Panc1 (cell line): ENCODE data around the gene STC2. TPM values are rescaled to one million over a fixed set of nuclear protein-coding genes. Genes with fewer than 3 reads are reported as not detected.

Source experiments
- ATAC-seq: fragments of 200-7000 bp; cut with Tn5 transposase; 2 replicates; pipeline ENCODE4 v1.9.1; 2020; ENCODE audit warnings: mild to moderate bottlenecking, moderate library complexity
- BruUV-seq: library from RNA; stranded (reverse); fragments of 400-500 nt; replicated peaks from 2 replicates; lab custom pipeline; 2021; lab: Mats Ljungman, UMichigan
- CTCF ChIA-PET: fragments of 300-600 bp; sonication (Branson Sonifier 250); formaldehyde crosslinking; loops from one replicate; lab custom pipeline; 2022; ENCODE audit warnings: antibody characterized with exemption; lab: Charles Lee
- POLR2A ChIA-PET: fragments of 300-600 bp; sonication (Branson Sonifier 250); formaldehyde crosslinking; loops from one replicate; lab custom pipeline; 2022; ENCODE audit warnings: antibody characterized with exemption; lab: Charles Lee
- DNase-seq: peaks from one replicate; pipeline ENCODE4 v3.0.0-alpha.2; 2010; ENCODE audit warnings: low read depth, low spot score
- H3K27ac ChIP-seq: 2 replicates; pipeline ENCODE4 v1.5.1; 2011; ENCODE audit warnings: mild to moderate bottlenecking, low read length, inconsistent platforms
- H3K27me3 ChIP-seq: fragments of 200-500 bp; sonication (Bioruptor generic); 2 replicates; pipeline ENCODE4 v1.6.0; 2014; ENCODE audit warnings: low read length, inconsistent platforms; ENCODE audit not compliant: control insufficient read depth, insufficient read depth
- H3K36me3 ChIP-seq: fragments of 200-500 bp; sonication (Bioruptor generic); 2 replicates; pipeline ENCODE4 v1.5.1; 2014; ENCODE audit warnings: inconsistent platforms, mild to moderate bottlenecking, low read length, moderate library complexity; ENCODE audit not compliant: control insufficient read depth, insufficient read depth
- H3K4me1 ChIP-seq: 2 replicates; pipeline ENCODE4 v1.5.1; 2011; ENCODE audit warnings: inconsistent platforms, mild to moderate bottlenecking, low read length, moderate library complexity; ENCODE audit not compliant: control insufficient read depth, insufficient read depth
- H3K4me3 ChIP-seq, 2 experiments: 2 replicates each; pipeline ENCODE4 v1.5.1; 2011 to 2012; ENCODE audit warnings: low read depth in 2 of 2, low read length in 2 of 2, mild to moderate bottlenecking in 2 of 2, inconsistent platforms in 1 of 2, moderate library complexity in 1 of 2
- H3K9me3 ChIP-seq: fragments of 200-500 bp; sonication (Bioruptor generic); 2 replicates; pipeline ENCODE4 v1.5.1; 2014; ENCODE audit warnings: low read depth, mild to moderate bottlenecking, inconsistent platforms, low read length, moderate library complexity; ENCODE audit not compliant: control insufficient read depth, insufficient read depth
- CTCF ChIP-seq: fragments of 450-650 bp; IDR thresholded peaks from 2 replicates; pipeline ENCODE4 v1.5.1; 2017; ENCODE audit warnings: mild to moderate bottlenecking
- POLR2AphosphoS5 ChIP-seq: IDR thresholded peaks from 2 replicates; pipeline ENCODE4 v1.6.1; 2012; ENCODE audit warnings: mild to moderate bottlenecking, low read depth, low read length, moderate library complexity
- REST ChIP-seq, 2 experiments: IDR thresholded peaks; 2 replicates each; pipeline ENCODE4 v1.6.1; 2011 to 2012; ENCODE audit warnings: low read depth in 2 of 2, control low read depth in 1 of 2, low read length in 1 of 2, mild to moderate bottlenecking in 1 of 2, moderate library complexity in 1 of 2; ENCODE audit not compliant: insufficient read depth in 1 of 2
- SIN3A ChIP-seq: IDR thresholded peaks from 2 replicates; pipeline ENCODE4 v1.6.1; 2012; ENCODE audit warnings: low read depth, mild to moderate bottlenecking, low read length, moderate library complexity, borderline replicate concordance; ENCODE audit not compliant: insufficient read depth
- TCF7L2 ChIP-seq: IDR thresholded peaks from 2 replicates; pipeline ENCODE4 v1.6.1; 2011; ENCODE audit warnings: mild to moderate bottlenecking, low read depth, low read length, inconsistent platforms
- in situ Hi-C: cut with HindIII; loops from 2 replicates; pipeline ENCODE4 v1.10.0; 2016; ENCODE audit warnings: low sequenced_read_pairs, low pct_unique_long_range_greater_than_20kb
- intact Hi-C: fragments of 100-400 bp; cut with micrococcal nuclease; formaldehyde crosslinking; loops from one replicate; pipeline ENCODE4 v1.10.0; 2022; ENCODE audit not compliant: unreplicated experiment
- total RNA-seq: library from RNA; stranded (reverse); gene quantifications from one replicate; pipeline ENCODE4 v1.2.1, GENCODE V29; 2021; ENCODE audit not compliant: unreplicated experiment

The STC2 gene
- total RNA-seq, 1 experiment from 2014 or later: 32.2 TPM

GRCh38 chr5:173304591-173304988 lies 23.6 kb downstream of the STC2 start:
- Histone ChIP-seq H3K4me3 (no peak overlapping the region), H3K27ac (no peak overlapping the region), H3K4me1 (no peaks in the 10 kb centered on the region), H3K27me3 (no peaks in the 10 kb centered on the region), H3K36me3 (no peaks in the 10 kb centered on the region), H3K9me3 (peaks cover 8% of the 10 kb centered on the region; the same call in 1 of the 2 replicates)
- CTCF ChIA-PET: no interaction called here
- intact Hi-C loops (no loop called here), in situ Hi-C loops (no loop called here)
- DNase-seq (no peak), ATAC-seq (no peak)
- TF ChIP-seq REST (IDR thresholded peaks at IDR 0.05; ENCODE audit: insufficient read depth in 1 of 2, low read depth in 2 of 2, low read length in 1 of 2) (no peak), TCF7L2 (no peak), POLR2AphosphoS5 (no peak), SIN3A (no peak), CTCF (no peak)
- POLR2A ChIA-PET: no interaction called here
- BruUV-seq: no TSS peak

GRCh38 chr5:173303878-173304590 lies 24.2 kb downstream of the STC2 start:
- Histone ChIP-seq H3K27me3 (no peaks in the 10 kb centered on the region), H3K9me3 (peaks cover 8% of the 10 kb centered on the region; the same call in 1 of the 2 replicates), H3K36me3 (no peaks in the 10 kb centered on the region), H3K4me1 (no peaks in the 10 kb centered on the region), H3K4me3 (no peak overlapping the region), H3K27ac (no peak overlapping the region)
- no peak for TF ChIP-seq SIN3A
- TF ChIP-seq CTCF: no peak
- no peak for TF ChIP-seq POLR2AphosphoS5
- TF ChIP-seq TCF7L2: no peak
- TF ChIP-seq REST (IDR thresholded peaks at IDR 0.05; ENCODE audit: insufficient read depth in 1 of 2, low read depth in 2 of 2, low read length in 1 of 2): no peak
- DNase-seq (no peak), ATAC-seq (no peak)
- ChIA-PET POLR2A (no interaction called here), CTCF (no interaction called here)
- in situ Hi-C loops (no loop called here), intact Hi-C loops (no loop called here)
- BruUV-seq: no TSS peak
